Smooth muscle cell (in vitro differentiated cells): Measurements from ENCODE around the gene ALKBH6. TPM values are rescaled to one million over a fixed set of nuclear protein-coding genes. Genes with fewer than 3 reads are reported as not detected.
A peak's percentile ranks its signal among the peaks of the same experiment; 100 is the strongest.
"Not testable (repeated sequence)": the region's sequence is repeated elsewhere in the genome, so short reads cannot be mapped to it uniquely, and the experiment has no call there.

ENCODE experiments used
- DNase-seq: peaks from one replicate; lab custom pipeline; 2025; ENCODE audit not compliant: unreplicated experiment; lab: John Stamatoyannopoulos, UW
- H2AFZ ChIP-seq: fragments of 200-600 bp; sonication (generic); 2 replicates; pipeline ENCODE4 v1.6.0; 2016; ENCODE audit warnings: antibody characterized with exemption, low read depth, mild to moderate bottlenecking
- H3F3A ChIP-seq: fragments of 200-600 bp; sonication (generic); 2 replicates; pipeline ENCODE4 v1.6.0; 2017; ENCODE audit warnings: antibody characterized with exemption, low read depth
- H3K27ac ChIP-seq: fragments of 200-600 bp; sonication (generic); 2 replicates; pipeline ENCODE4 v1.5.1; 2016; ENCODE audit warnings: low read depth, mild to moderate bottlenecking
- H3K27me3 ChIP-seq: fragments of 200-600 bp; sonication (generic); 2 replicates; pipeline ENCODE4 v1.6.1; 2016; ENCODE audit warnings: low read depth, mild to moderate bottlenecking
- H3K36me3 ChIP-seq: fragments of 200-600 bp; sonication (generic); 2 replicates; pipeline ENCODE4 v1.5.1; 2016; ENCODE audit warnings: low read depth
- H3K4me1 ChIP-seq: fragments of 200-600 bp; sonication (generic); 2 replicates; pipeline ENCODE4 v1.5.1; 2016; ENCODE audit warnings: low read depth
- H3K4me2 ChIP-seq: fragments of 200-600 bp; sonication (generic); 2 replicates; pipeline ENCODE4 v1.6.0; 2016; ENCODE audit warnings: mild to moderate bottlenecking
- H3K4me3 ChIP-seq: fragments of 200-600 bp; sonication (generic); 2 replicates; pipeline ENCODE4 v1.5.1; 2016; ENCODE audit warnings: mild to moderate bottlenecking
- H3K79me2 ChIP-seq: fragments of 200-600 bp; sonication (generic); 2 replicates; pipeline ENCODE4 v1.6.0; 2016; ENCODE audit warnings: low read depth, mild to moderate bottlenecking
- H3K9ac ChIP-seq: fragments of 200-600 bp; sonication (generic); 2 replicates; pipeline ENCODE4 v1.6.0; 2016; ENCODE audit warnings: low read depth
- H3K9me3 ChIP-seq: fragments of 200-600 bp; sonication (generic); replicated peaks from 2 replicates; pipeline ENCODE4 v1.5.1; 2016; ENCODE audit warnings: low read depth
- H4K20me1 ChIP-seq: fragments of 200-600 bp; sonication (generic); 2 replicates; pipeline ENCODE4 v1.6.0; 2016; ENCODE audit warnings: low read depth
- WGBS: methylation state at CpG from one replicate; pipeline ENCODE4 v1.1.7; 2016; ENCODE audit warnings: low lambda C conversion rate; 5-methylcytosine and 5-hydroxymethylcytosine counted together
- polyA plus RNA-seq: library from polyadenylated mRNA; unstranded; fragments of >200 nt; fragmentation: Nextera tagmentation; extraction: Ambion mirVana; gene quantifications from 2 replicates; pipeline ENCODE4 v1.2.1, GENCODE V29; 2016
- total RNA-seq: library from RNA; depleted of rRNA; stranded (reverse); fragments of >200 nt; gene quantifications from 2 replicates; pipeline ENCODE4 v1.2.3, GENCODE V29; 2014
- TF ChIP-seq, protein P1 (sequence below): fragments of 200-600 bp; sonication (generic); IDR thresholded peaks from 2 replicates; pipeline ENCODE4 v1.5.1; 2017; ENCODE audit warnings: borderline replicate concordance, mild to moderate bottlenecking, antibody characterized with exemption; ENCODE audit not compliant: insufficient read depth, poor library complexity, severe bottlenecking

ALKBH6 gene
- total and polyA plus RNA-seq, 2 experiments from 2014 or later, result 26.2 to 36.1 TPM

DNA sequence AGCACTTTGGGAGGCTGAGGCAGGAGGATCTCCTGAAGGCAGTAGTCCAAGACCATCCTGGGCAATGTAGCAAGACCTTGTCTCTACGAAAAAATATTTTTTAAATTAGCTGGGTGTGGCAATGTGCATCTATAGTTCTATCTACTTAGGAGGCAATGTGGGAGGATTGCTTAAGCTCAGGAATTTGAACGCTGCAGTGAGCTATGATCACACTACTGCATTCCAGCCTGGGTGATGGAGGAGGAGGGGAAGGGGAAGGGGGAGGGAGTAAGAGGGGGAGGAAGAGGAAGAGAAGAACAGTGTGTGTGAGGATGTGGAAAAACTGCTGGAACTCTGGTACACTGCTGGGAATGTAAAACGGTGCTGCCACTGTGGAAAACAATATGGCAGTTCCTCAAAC, 27.8 kb upstream of the ALKBH6 start:
- no peak overlapping the region for H3K9ac ChIP-seq
- no peaks in the 10 kb centered on the region for H3K36me3 ChIP-seq
- no peak overlapping the region for H3K4me2 ChIP-seq
- H3K27ac ChIP-seq, result no peak overlapping the region
- no peak for DNase-seq
- no peaks in the 10 kb centered on the region for H4K20me1 ChIP-seq
- no peaks in the 10 kb centered on the region for H3K9me3 ChIP-seq
- TF ChIP-seq, protein P1, sequence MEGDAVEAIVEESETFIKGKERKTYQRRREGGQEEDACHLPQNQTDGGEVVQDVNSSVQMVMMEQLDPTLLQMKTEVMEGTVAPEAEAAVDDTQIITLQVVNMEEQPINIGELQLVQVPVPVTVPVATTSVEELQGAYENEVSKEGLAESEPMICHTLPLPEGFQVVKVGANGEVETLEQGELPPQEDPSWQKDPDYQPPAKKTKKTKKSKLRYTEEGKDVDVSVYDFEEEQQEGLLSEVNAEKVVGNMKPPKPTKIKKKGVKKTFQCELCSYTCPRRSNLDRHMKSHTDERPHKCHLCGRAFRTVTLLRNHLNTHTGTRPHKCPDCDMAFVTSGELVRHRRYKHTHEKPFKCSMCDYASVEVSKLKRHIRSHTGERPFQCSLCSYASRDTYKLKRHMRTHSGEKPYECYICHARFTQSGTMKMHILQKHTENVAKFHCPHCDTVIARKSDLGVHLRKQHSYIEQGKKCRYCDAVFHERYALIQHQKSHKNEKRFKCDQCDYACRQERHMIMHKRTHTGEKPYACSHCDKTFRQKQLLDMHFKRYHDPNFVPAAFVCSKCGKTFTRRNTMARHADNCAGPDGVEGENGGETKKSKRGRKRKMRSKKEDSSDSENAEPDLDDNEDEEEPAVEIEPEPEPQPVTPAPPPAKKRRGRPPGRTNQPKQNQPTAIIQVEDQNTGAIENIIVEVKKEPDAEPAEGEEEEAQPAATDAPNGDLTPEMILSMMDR, result no peak
- H3F3A ChIP-seq, result no peaks in the 10 kb centered on the region
- no peak overlapping the region for H3K4me3 ChIP-seq
- H2AFZ ChIP-seq, result no peak overlapping the region
- H3K79me2 ChIP-seq, result no peaks in the 10 kb centered on the region
- H3K4me1 ChIP-seq, result no peaks in the 10 kb centered on the region
- no peaks in the 10 kb centered on the region for H3K27me3 ChIP-seq
- 22% methylated on average over 3 of the region's 3 CpGs for WGBS

DNA sequence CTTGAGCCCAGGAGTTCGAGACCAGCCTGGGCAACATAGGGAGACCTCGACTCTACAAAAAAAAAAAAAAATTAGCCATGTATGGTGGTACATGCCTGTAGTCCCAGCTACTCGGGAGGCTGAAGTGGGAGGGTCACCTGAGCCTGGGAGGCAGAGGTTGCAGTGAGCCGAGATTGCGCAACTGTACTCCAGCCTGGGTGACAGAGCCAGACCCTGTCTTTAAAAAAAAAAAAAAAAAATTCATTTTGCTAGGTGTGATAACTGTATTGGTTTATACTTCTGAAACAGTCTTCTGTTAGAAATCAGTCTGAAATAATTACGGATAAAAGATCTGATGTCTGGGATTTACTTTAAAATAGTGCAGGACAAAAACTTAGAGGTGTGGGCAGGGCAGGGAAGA, 27.1 kb upstream of the ALKBH6 start:
- not testable (repeated sequence) for H3K79me2 ChIP-seq, H3K9me3 ChIP-seq, H3K4me3 ChIP-seq, H3K9ac ChIP-seq, H2AFZ ChIP-seq, H4K20me1 ChIP-seq, H3K4me1 ChIP-seq, H3K27me3 ChIP-seq, H3K4me2 ChIP-seq, H3K27ac ChIP-seq, H3K36me3 ChIP-seq, DNase-seq, H3F3A ChIP-seq
- 91% methylated on average over 6 of the region's 6 CpGs for WGBS

DNA sequence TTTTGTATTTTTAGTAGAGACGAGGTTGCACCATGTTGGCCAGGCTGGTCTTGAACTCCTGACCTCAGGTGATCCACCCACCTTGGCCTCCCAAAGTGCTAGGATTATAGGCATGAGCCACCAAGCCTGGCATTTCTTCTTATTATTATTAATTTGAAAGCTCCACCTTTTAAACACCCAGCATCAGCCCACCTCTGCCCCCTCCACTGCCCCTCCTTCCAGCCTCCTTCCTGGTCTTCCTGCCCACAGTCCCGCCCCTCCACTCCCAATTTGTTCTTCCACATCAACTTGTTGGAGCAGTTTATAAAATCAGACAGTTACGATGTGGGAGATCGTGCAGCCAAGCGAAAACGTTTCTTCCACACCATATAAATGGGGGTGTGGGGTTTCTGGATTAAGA, 26.5 kb upstream of the ALKBH6 start:
- TF ChIP-seq, protein P1, result no peak
- no peak overlapping the region for H3K4me2 ChIP-seq
- no peak overlapping the region for H2AFZ ChIP-seq
- no peak overlapping the region for H3K9ac ChIP-seq
- H3F3A ChIP-seq, result no peaks in the 10 kb centered on the region
- no peaks in the 10 kb centered on the region for H3K36me3 ChIP-seq
- H4K20me1 ChIP-seq, result no peaks in the 10 kb centered on the region
- no peak overlapping the region for H3K4me3 ChIP-seq
- 85% methylated on average over 6 of the region's 6 CpGs for WGBS
- no peak overlapping the region for H3K27ac ChIP-seq
- no peaks in the 10 kb centered on the region for H3K4me1 ChIP-seq
- H3K79me2 ChIP-seq, result no peaks in the 10 kb centered on the region
- DNase-seq, result no peak
- H3K9me3 ChIP-seq, result no peaks in the 10 kb centered on the region
- no peaks in the 10 kb centered on the region for H3K27me3 ChIP-seq

DNA sequence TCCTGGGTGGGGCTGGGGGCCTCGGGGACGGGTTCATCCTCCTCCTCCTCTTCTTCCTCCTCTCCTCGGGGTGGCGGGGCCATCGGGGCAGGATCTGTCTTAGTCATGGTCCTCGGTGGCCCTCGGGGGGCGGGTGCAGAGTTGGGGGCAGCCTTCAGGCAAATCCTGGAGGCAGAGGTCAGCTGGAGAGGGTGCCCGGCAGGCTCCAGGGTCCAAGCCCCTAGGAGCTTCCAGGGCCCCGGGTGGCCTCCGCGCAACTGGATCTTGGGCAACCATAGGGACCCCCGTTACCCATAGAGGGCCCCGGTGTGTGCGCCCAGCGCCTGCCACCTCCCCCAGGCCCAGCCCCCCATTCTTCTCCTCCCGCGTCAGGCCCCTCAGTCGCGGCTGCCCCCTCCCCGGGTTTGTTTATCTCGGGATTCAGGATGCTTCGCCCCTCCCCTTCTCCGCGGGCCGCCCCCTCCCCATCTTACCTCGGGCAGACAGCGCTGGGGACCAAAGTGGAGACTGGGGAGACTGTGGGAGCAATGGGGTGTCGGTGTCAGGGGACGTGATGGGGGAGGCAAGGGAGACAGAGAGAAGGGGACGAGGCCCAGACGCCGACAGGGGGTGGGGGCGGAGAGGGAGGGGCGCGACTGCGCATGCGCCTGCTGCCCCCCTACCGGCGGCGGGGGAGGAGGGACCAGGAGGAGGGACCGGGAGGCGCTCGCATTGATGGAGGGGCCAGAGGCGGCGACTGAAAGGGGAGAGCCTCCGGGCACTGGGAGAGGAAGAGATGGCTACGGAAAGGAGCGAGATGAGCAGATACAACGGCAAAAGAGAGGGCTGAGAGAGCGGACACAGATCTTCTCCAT, 18.5 kb upstream of the ALKBH6 start, which contains the start of gene CLIP3:
Gene CLIP3, minus strand, starts transcription at position 623 of the 854 bp plus-strand sequence. Its CDS starts 516 bp downstream, at position 107.
- Histone ChIP-seq H3K27me3 (no peaks in the 10 kb centered on the region), H3K4me3 (peak within 1 kb of the TSS; percentile 97), H3K9me3 (no peaks in the 10 kb centered on the region), H3K4me1 (peaks cover 13% of the 10 kb centered on the region), H3K36me3 (no peaks in the 10 kb centered on the region), H4K20me1 (no peaks in the 10 kb centered on the region), H3K4me2 (peak within 1 kb of the TSS; percentile 98), H3K79me2 (peaks cover 5% of the 10 kb centered on the region), H3K27ac (no peak within 1 kb of the TSS), H3F3A (peaks cover 4% of the 10 kb centered on the region), H2AFZ (peak within 1 kb of the TSS; percentile 98), H3K9ac (peak within 1 kb of the TSS; percentile 71)
- 5% methylated on average over 26 of the region's 51 CpGs for WGBS
- TF ChIP-seq, protein P1, result no peak
- peak; percentile 26 for DNase-seq
